ENCODE data around the gene AGTPBP1.

The AGTPBP1 gene

GRCh38 chr9:85515021-85515420, 226.7 kb downstream of the AGTPBP1 start:
- DNase-seq (ENCODE audit: low read depth, low spot score), result no peak
- in situ Hi-C loops (cut with HindIII; ENCODE audit: low sequenced_read_pairs), result no loop called here
- no peak overlapping the region for H3K4me3 ChIP-seq (ENCODE audit: low read depth, low read length)
- TF ChIP-seq CTCF (IDR thresholded peaks at IDR 0.05; ENCODE audit: low read depth, low read length), result no peak

GRCh38 chr9:85514256-85514655, 227.5 kb downstream of the AGTPBP1 start:
- in situ Hi-C loops (cut with HindIII; ENCODE audit: low sequenced_read_pairs), result no loop called here
- no peak for TF ChIP-seq CTCF (IDR thresholded peaks at IDR 0.05; ENCODE audit: low read depth, low read length)
- DNase-seq (ENCODE audit: low read depth, low spot score), result peak; percentile 15
- H3K4me3 ChIP-seq (ENCODE audit: low read depth, low read length), result no peak overlapping the region

GRCh38 chr9:85511746-85512145, 230.0 kb downstream of the AGTPBP1 start:
- TF ChIP-seq CTCF (IDR thresholded peaks at IDR 0.05; ENCODE audit: low read depth, low read length), result no peak
- no peak for DNase-seq (ENCODE audit: low read depth, low spot score)
- in situ Hi-C loops (cut with HindIII; ENCODE audit: low sequenced_read_pairs), result no loop called here
- no peak overlapping the region for H3K4me3 ChIP-seq (ENCODE audit: low read depth, low read length)

- H3K4me3 ChIP-seq (ENCODE audit: low read depth, low read length), result no peak overlapping the region
- DNase-seq (ENCODE audit: low read depth, low spot score), result no peak
- TF ChIP-seq CTCF (IDR thresholded peaks at IDR 0.05; ENCODE audit: low read depth, low read length), result no peak
- in situ Hi-C loops (cut with HindIII; ENCODE audit: low sequenced_read_pairs), result no loop called here
These were observed 230.8 kb downstream of the AGTPBP1 start for GRCh38 chr9:85510830-85511504.

GRCh38 chr9:85508616-85509015, 233.1 kb downstream of the AGTPBP1 start:
- no peak overlapping the region for H3K4me3 ChIP-seq (ENCODE audit: low read depth, low read length)
- TF ChIP-seq CTCF (IDR thresholded peaks at IDR 0.05; ENCODE audit: low read depth, low read length), result no peak
- no peak for DNase-seq (ENCODE audit: low read depth, low spot score)
- in situ Hi-C loops (cut with HindIII; ENCODE audit: low sequenced_read_pairs), result no loop called here

- DNase-seq (ENCODE audit: low read depth, low spot score), result no peak
- H3K4me3 ChIP-seq (ENCODE audit: low read depth, low read length), result no peak overlapping the region
- in situ Hi-C loops (cut with HindIII; ENCODE audit: low sequenced_read_pairs), result no loop called here
- no peak for TF ChIP-seq CTCF (IDR thresholded peaks at IDR 0.05; ENCODE audit: low read depth, low read length)
These were observed 236.1 kb downstream of the AGTPBP1 start for GRCh38 chr9:85505612-85506011.
